Endothelial cell (in vitro differentiated cells): ENCODE measurements around the gene CCNY. TPM values are rescaled to one million over a fixed set of nuclear protein-coding genes. Genes with fewer than 3 reads are reported as not detected.
A peak's percentile ranks its signal among the peaks of the same experiment; 100 is the strongest.

Experiments used
- DNase-seq: peaks from one replicate; pipeline ENCODE4 v3.0.0; 2021; ENCODE audit warnings: low spot score
- H3K27ac Mint-ChIP-seq: one replicate; pipeline ENCODE4 v1.8.0; 2021; ENCODE audit warnings: mixed read lengths, inconsistent platforms; ENCODE audit not compliant: unreplicated experiment
- H3K27me3 Mint-ChIP-seq: one replicate; pipeline ENCODE4 v1.8.0; 2021; ENCODE audit warnings: mild to moderate bottlenecking, moderate library complexity, mixed read lengths, inconsistent platforms; ENCODE audit not compliant: unreplicated experiment
- H3K36me3 Mint-ChIP-seq: one replicate; pipeline ENCODE4 v1.8.0; 2021; ENCODE audit warnings: mild to moderate bottlenecking, low read depth, mixed read lengths, inconsistent platforms; ENCODE audit not compliant: unreplicated experiment
- H3K4me1 Mint-ChIP-seq: one replicate; pipeline ENCODE4 v1.8.0; 2021; ENCODE audit warnings: mild to moderate bottlenecking, mixed read lengths, inconsistent platforms; ENCODE audit not compliant: unreplicated experiment
- H3K4me3 Mint-ChIP-seq: one replicate; pipeline ENCODE4 v1.8.0; 2021; ENCODE audit warnings: mild to moderate bottlenecking, mixed read lengths, inconsistent platforms; ENCODE audit not compliant: unreplicated experiment
- H3K9me3 Mint-ChIP-seq: one replicate; pipeline ENCODE4 v1.8.0; 2021; ENCODE audit warnings: mixed read lengths, inconsistent platforms; ENCODE audit not compliant: unreplicated experiment
- total RNA-seq: library from RNA; stranded (reverse); fragmentation: NEBNext Ultra II Directional; extraction: Animal tissue kit (Norgen Biotek cat#: 25700); gene quantifications from one replicate; pipeline ENCODE4 v1.2.1, GENCODE V29; 2021; ENCODE audit not compliant: unreplicated experiment
- TF ChIP-seq, protein P1 (sequence below): fragments of 200-600 bp; sonication (generic); IDR thresholded peaks from one replicate; pipeline ENCODE4 v1.5.0; 2021; ENCODE audit warnings: antibody characterized with exemption; ENCODE audit not compliant: unreplicated experiment

Gene CCNY
- total RNA-seq, 1 donor from 2014 or later: 169 TPM

DNA sequence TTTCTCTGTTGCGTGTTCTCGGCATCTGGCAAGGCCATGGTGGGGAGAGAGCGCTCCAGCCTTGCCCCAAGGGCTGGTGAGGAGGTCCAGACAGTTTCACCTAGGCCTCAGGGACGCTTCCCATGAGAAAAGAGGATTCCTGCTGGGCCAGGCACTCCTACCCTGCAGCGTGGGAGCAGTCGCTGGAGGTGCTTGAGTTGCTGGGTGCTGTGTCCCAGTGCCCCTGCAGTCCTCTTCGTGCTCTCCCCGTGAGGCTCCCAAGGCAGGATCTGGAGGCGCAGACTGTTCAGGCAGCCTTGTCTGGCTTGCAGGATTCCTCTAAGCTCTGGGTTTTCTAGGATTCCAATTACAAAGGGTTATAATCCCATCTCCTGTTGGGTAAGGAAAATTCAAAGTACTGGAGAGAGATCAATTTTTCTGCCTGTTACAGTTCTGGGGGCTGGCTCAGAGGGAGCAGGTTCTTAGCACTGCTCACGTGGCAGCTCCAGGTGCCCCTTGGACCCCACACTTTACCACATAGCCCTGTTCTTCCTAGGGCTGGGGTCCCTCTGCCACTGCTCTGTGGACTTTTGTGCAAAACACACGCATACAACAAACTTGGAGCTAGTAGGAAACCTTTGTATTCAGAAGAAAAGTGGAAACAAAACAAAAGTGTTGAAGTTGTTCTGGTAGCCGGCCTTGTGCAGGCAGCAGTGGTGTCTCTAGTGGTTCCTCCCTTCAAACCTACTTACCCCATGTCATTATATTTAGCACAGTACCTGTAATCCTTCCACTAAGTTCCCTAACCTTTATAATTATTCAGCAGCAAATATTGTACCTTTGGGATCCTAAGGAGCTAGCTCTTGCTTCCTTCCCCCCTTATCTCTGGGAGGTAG lies 60.5 kb downstream of the CCNY start:
- DNase-seq: no peak
- peaks cover 6% of the 10 kb centered on the region for H3K36me3 Mint-ChIP-seq
- H3K27me3 Mint-ChIP-seq: peaks cover 10% of the 10 kb centered on the region
- H3K9me3 Mint-ChIP-seq: no peaks in the 10 kb centered on the region
- H3K4me3 Mint-ChIP-seq: no peak overlapping the region
- TF ChIP-seq, protein P1, sequence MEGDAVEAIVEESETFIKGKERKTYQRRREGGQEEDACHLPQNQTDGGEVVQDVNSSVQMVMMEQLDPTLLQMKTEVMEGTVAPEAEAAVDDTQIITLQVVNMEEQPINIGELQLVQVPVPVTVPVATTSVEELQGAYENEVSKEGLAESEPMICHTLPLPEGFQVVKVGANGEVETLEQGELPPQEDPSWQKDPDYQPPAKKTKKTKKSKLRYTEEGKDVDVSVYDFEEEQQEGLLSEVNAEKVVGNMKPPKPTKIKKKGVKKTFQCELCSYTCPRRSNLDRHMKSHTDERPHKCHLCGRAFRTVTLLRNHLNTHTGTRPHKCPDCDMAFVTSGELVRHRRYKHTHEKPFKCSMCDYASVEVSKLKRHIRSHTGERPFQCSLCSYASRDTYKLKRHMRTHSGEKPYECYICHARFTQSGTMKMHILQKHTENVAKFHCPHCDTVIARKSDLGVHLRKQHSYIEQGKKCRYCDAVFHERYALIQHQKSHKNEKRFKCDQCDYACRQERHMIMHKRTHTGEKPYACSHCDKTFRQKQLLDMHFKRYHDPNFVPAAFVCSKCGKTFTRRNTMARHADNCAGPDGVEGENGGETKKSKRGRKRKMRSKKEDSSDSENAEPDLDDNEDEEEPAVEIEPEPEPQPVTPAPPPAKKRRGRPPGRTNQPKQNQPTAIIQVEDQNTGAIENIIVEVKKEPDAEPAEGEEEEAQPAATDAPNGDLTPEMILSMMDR: no peak
- H3K27ac Mint-ChIP-seq: peak overlapping the region; percentile 67
- H3K4me1 Mint-ChIP-seq: peaks cover 79% of the 10 kb centered on the region

DNA sequence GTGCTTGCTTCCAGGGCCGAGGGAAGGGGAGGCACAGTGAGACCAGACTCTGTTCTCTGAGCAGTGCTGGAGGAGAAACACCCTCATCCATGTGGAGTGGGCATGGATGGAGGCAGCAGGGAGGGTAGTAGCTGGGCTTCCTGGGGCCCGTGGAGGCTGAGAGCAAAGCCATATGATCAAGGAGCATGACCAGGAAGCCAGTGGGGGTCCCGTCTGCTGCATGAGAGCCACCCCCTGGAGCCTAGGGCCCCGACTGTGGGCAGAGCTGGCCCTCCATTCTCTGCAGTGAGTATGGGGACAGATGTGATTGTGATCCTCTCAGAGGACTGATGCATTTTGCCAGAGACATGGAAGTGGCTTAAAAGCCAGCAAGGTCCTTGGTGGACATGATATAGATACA lies 61.6 kb downstream of the CCNY start:
- TF ChIP-seq, protein P1: no peak
- Mint-ChIP-seq H3K27me3 (peaks cover 9% of the 10 kb centered on the region), H3K4me3 (no peak overlapping the region), H3K36me3 (peaks cover 5% of the 10 kb centered on the region), H3K9me3 (no peaks in the 10 kb centered on the region), H3K27ac (peak overlapping the region; percentile 27), H3K4me1 (peaks cover 68% of the 10 kb centered on the region)
- no peak for DNase-seq

- TF ChIP-seq, protein P1: no peak
- Mint-ChIP-seq H3K4me1 (peaks cover 64% of the 10 kb centered on the region), H3K27ac (peak overlapping the region; percentile 27)
Measured at GRCh38 chr10:35398355-35398754, 62.0 kb downstream of the CCNY start.

GRCh38 chr10:35398908-35399307 lies 62.6 kb downstream of the CCNY start:
- TF ChIP-seq, protein P1: no peak
- Mint-ChIP-seq H3K36me3 (peaks cover 5% of the 10 kb centered on the region), H3K27me3 (peaks cover 4% of the 10 kb centered on the region), H3K4me3 (no peak overlapping the region), H3K4me1 (peaks cover 59% of the 10 kb centered on the region), H3K27ac (peak overlapping the region; percentile 7), H3K9me3 (no peaks in the 10 kb centered on the region)
- DNase-seq: no peak

More at GRCh38 chr10:35398355-35398754, 62.0 kb downstream of the CCNY start:
- peaks cover 5% of the 10 kb centered on the region for H3K36me3 Mint-ChIP-seq
- no peak for DNase-seq
- peaks cover 6% of the 10 kb centered on the region for H3K27me3 Mint-ChIP-seq
- H3K9me3 Mint-ChIP-seq: no peaks in the 10 kb centered on the region
- H3K4me3 Mint-ChIP-seq: no peak overlapping the region

DNA sequence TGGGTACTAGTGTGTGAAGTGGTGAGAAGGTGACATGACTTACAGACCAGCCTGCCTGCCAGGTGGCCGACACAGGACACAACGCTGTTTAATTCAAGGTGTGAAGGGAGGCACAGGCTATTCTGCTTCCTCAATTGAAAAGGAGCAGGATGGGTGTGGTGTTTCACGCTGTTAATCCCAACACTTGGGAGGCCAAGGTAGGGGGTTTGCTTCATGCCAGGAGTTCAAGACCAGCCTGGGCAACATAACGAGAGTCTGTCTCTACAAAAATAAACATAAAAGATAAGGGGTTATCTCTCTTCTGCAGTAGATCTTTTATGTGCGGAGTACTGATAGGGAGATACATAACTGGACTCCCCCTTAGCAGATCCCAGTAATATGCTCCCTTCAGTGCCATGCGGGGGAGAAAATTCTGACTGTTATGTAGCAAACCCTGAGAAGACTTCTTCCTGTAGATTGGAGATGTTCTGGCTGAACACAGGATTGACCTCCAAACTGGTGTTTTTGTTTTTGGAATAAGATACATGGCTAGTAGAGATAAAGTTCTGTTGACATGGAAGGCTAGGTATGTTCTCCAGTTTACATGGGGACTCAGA lies 63.2 kb downstream of the CCNY start:
- peaks cover 53% of the 10 kb centered on the region for H3K4me1 Mint-ChIP-seq
- DNase-seq: no peak
- peaks cover 4% of the 10 kb centered on the region for H3K27me3 Mint-ChIP-seq
- H3K36me3 Mint-ChIP-seq: peaks cover 5% of the 10 kb centered on the region
- no peak overlapping the region for H3K4me3 Mint-ChIP-seq
- TF ChIP-seq, protein P1: no peak
- peak overlapping the region; percentile 7 for H3K27ac Mint-ChIP-seq
- H3K9me3 Mint-ChIP-seq: no peaks in the 10 kb centered on the region
